Measurements from ENCODE around the gene BFSP1. TPM values are rescaled to one million over a fixed set of nuclear protein-coding genes. Genes with fewer than 3 reads are reported as not detected.

Gene BFSP1
- total RNA-seq, 1 experiment from 2014 or later = 3.9 TPM

- DNase-seq (ENCODE audit: unreplicated experiment) = no peak
- BruUV-seq (replicated peaks) = no TSS peak
- Mint-ChIP-seq H3K9me3 (ENCODE audit: unreplicated experiment) (no peaks in the 10 kb centered on the region), H3K4me1 (ENCODE audit: insufficient read depth, unreplicated experiment) (peaks cover 45% of the 10 kb centered on the region), H3K27me3 (ENCODE audit: insufficient read depth, unreplicated experiment) (no peaks in the 10 kb centered on the region), H3K4me3 (ENCODE audit: unreplicated experiment) (no peak overlapping the region), H3K27ac (ENCODE audit: low read depth, unreplicated experiment) (no peak overlapping the region), H3K36me3 (ENCODE audit: insufficient read depth, unreplicated experiment) (peaks cover 34% of the 10 kb centered on the region)
- no peak for TF ChIP-seq CTCF (IDR thresholded peaks at IDR 0.05; ENCODE audit: unreplicated experiment)
- ChIA-PET CTCF (interaction anchor here (0.7 to 3.3 kb wide), 5 partner anchors 10 to 72 kb away, joined by 3 to 12 read pairs (median 3); no protein-coding TSS in a partner anchor), POLR2A (interaction anchor here (1.9 to 8.7 kb wide), 4 partner anchors 11 to 34 kb away, joined by 5 to 340 read pairs (median 9); no protein-coding TSS in a partner anchor)
- intact Hi-C loops (cut with micrococcal nuclease) = no loop called here
Observed at GRCh38 chr20:17576215-17576614, 45.0 kb upstream of the BFSP1 start.

GRCh38 chr20:17573463-17573862 lies 42.3 kb upstream of the BFSP1 start:
- ChIA-PET POLR2A (interaction anchor here (0.7 to 8.7 kb wide), 14 partner anchors 10 to 1015 kb away, joined by 3 to 348 read pairs (median 30); partner anchors contain the start of genes BFSP1, MGME1, RRBP1 and SNX5), CTCF (interaction anchor here (0.6 to 6.3 kb wide), 16 partner anchors 9 to 397 kb away, joined by 3 to 75 read pairs (median 6); partner anchors contain the start of genes BFSP1 and RRBP1)
- BruUV-seq (replicated peaks) = no TSS peak
- peak overlapping the region; percentile 99 for H3K27ac Mint-ChIP-seq (ENCODE audit: low read depth, unreplicated experiment)
- H3K4me3 Mint-ChIP-seq (ENCODE audit: unreplicated experiment) = peak overlapping the region; percentile 94
- no peak for DNase-seq (ENCODE audit: unreplicated experiment)
- H3K36me3 Mint-ChIP-seq (ENCODE audit: insufficient read depth, unreplicated experiment) = peaks cover 38% of the 10 kb centered on the region
- intact Hi-C loops (cut with micrococcal nuclease) = loop anchor here (5.0 kb wide), 1 partner anchor 39 kb away; no protein-coding TSS in a partner anchor
- no peaks in the 10 kb centered on the region for H3K27me3 Mint-ChIP-seq (ENCODE audit: insufficient read depth, unreplicated experiment)
- peaks cover 22% of the 10 kb centered on the region for H3K4me1 Mint-ChIP-seq (ENCODE audit: insufficient read depth, unreplicated experiment)
- no peak for TF ChIP-seq CTCF (IDR thresholded peaks at IDR 0.05; ENCODE audit: unreplicated experiment)
- no peaks in the 10 kb centered on the region for H3K9me3 Mint-ChIP-seq (ENCODE audit: unreplicated experiment)

- TF ChIP-seq CTCF (IDR thresholded peaks at IDR 0.05; ENCODE audit: unreplicated experiment) = no peak
- DNase-seq (ENCODE audit: unreplicated experiment) = peak; percentile 14
- POLR2A ChIA-PET = interaction anchor here (0.7 to 8.7 kb wide), 19 partner anchors 11 to 1016 kb away, joined by 3 to 348 read pairs (median 32); partner anchors contain the start of genes BFSP1, MGME1, RRBP1 and SNX5
- no peaks in the 10 kb centered on the region for H3K9me3 Mint-ChIP-seq (ENCODE audit: unreplicated experiment)
- intact Hi-C loops (cut with micrococcal nuclease) = loop anchor here (5.0 kb wide), 1 partner anchor 40 kb away; no protein-coding TSS in a partner anchor
- H3K36me3 Mint-ChIP-seq (ENCODE audit: insufficient read depth, unreplicated experiment) = peaks cover 37% of the 10 kb centered on the region
- peak overlapping the region; percentile 99 for H3K27ac Mint-ChIP-seq (ENCODE audit: low read depth, unreplicated experiment)
- peak overlapping the region; percentile 94 for H3K4me3 Mint-ChIP-seq (ENCODE audit: unreplicated experiment)
- H3K4me1 Mint-ChIP-seq (ENCODE audit: insufficient read depth, unreplicated experiment) = peaks cover 30% of the 10 kb centered on the region
- CTCF ChIA-PET = interaction anchor here (0.6 to 6.3 kb wide), 20 partner anchors 8 to 1141 kb away, joined by 3 to 75 read pairs (median 6); partner anchors contain the start of genes BFSP1 and RRBP1
- BruUV-seq (replicated peaks) = no TSS peak
- H3K27me3 Mint-ChIP-seq (ENCODE audit: insufficient read depth, unreplicated experiment) = no peaks in the 10 kb centered on the region
Observed at GRCh38 chr20:17572034-17572638, 41.0 kb upstream of the BFSP1 start.

GRCh38 chr20:17571153-17571527 lies 40.0 kb upstream of the BFSP1 start:
- TF ChIP-seq CTCF (IDR thresholded peaks at IDR 0.05; ENCODE audit: unreplicated experiment) = no peak
- H3K27me3 Mint-ChIP-seq (ENCODE audit: insufficient read depth, unreplicated experiment) = no peaks in the 10 kb centered on the region
- peaks cover 30% of the 10 kb centered on the region for H3K4me1 Mint-ChIP-seq (ENCODE audit: insufficient read depth, unreplicated experiment)
- no peaks in the 10 kb centered on the region for H3K9me3 Mint-ChIP-seq (ENCODE audit: unreplicated experiment)
- DNase-seq (ENCODE audit: unreplicated experiment) = peak; percentile 12
- intact Hi-C loops (cut with micrococcal nuclease) = loop anchor here (2.0 to 5.0 kb wide), 2 partner anchors 41 to 66 kb away; no protein-coding TSS in a partner anchor
- ChIA-PET CTCF (interaction anchor here (0.6 to 6.3 kb wide), 21 partner anchors 10 to 895 kb away, joined by 3 to 75 read pairs (median 6); partner anchors contain the start of genes BFSP1 and RRBP1), POLR2A (interaction anchor here (0.7 to 8.7 kb wide), 27 partner anchors 11 to 996 kb away, joined by 3 to 348 read pairs (median 13); partner anchors contain the start of genes BFSP1, MGME1, RRBP1 and SNX5)
- TSS peak; percentile 28 for BruUV-seq (replicated peaks)
- H3K36me3 Mint-ChIP-seq (ENCODE audit: insufficient read depth, unreplicated experiment) = peaks cover 29% of the 10 kb centered on the region
- peak overlapping the region; percentile 94 for H3K4me3 Mint-ChIP-seq (ENCODE audit: unreplicated experiment)
- H3K27ac Mint-ChIP-seq (ENCODE audit: low read depth, unreplicated experiment) = peak overlapping the region; percentile 99

Measured in MCF 10A (cell line).